ENCODE data around the gene TAS2R1. TPM values are rescaled to one million over a fixed set of nuclear protein-coding genes. Genes with fewer than 3 reads are reported as not detected.
A peak's percentile ranks its signal among the peaks of the same experiment; 100 is the strongest.
"Not testable (repeated sequence)": the region's sequence is repeated elsewhere in the genome, so short reads cannot be mapped to it uniquely, and the experiment has no call there.

Gene TAS2R1
- total RNA-seq, 1 experiment from 2014 or later: 0.82 TPM

GRCh38 chr5:9599391-9599790 is 30.8 kb downstream of the TAS2R1 start:
- H3K4me1 ChIP-seq: no peaks in the 10 kb centered on the region
- no peaks in the 10 kb centered on the region for H3K36me3 ChIP-seq (ENCODE audit: control insufficient read depth, insufficient read depth, low read length)
- H3K36me3 Mint-ChIP-seq (ENCODE audit: insufficient read depth, unreplicated experiment): no peaks in the 10 kb centered on the region
- CTCF ChIA-PET: no interaction called here
- H3K9me3 ChIP-seq: no peaks in the 10 kb centered on the region
- no peaks in the 10 kb centered on the region for H3K27me3 Mint-ChIP-seq (ENCODE audit: insufficient read depth, unreplicated experiment)
- BruUV-seq (replicated peaks): no TSS peak
- H3K9me3 Mint-ChIP-seq (ENCODE audit: unreplicated experiment): peaks cover 19% of the 10 kb centered on the region
- intact Hi-C loops (cut with micrococcal nuclease; ENCODE audit: unreplicated experiment): no loop called here
- no peak overlapping the region for H3K27ac Mint-ChIP-seq (ENCODE audit: unreplicated experiment)
- TF ChIP-seq, protein P1, sequence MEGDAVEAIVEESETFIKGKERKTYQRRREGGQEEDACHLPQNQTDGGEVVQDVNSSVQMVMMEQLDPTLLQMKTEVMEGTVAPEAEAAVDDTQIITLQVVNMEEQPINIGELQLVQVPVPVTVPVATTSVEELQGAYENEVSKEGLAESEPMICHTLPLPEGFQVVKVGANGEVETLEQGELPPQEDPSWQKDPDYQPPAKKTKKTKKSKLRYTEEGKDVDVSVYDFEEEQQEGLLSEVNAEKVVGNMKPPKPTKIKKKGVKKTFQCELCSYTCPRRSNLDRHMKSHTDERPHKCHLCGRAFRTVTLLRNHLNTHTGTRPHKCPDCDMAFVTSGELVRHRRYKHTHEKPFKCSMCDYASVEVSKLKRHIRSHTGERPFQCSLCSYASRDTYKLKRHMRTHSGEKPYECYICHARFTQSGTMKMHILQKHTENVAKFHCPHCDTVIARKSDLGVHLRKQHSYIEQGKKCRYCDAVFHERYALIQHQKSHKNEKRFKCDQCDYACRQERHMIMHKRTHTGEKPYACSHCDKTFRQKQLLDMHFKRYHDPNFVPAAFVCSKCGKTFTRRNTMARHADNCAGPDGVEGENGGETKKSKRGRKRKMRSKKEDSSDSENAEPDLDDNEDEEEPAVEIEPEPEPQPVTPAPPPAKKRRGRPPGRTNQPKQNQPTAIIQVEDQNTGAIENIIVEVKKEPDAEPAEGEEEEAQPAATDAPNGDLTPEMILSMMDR (IDR thresholded peaks at IDR 0.05; ENCODE audit: insufficient read depth in 1 of 2, low read depth in 1 of 2, low read length in 1 of 2, severe bottlenecking in 1 of 2, unreplicated experiment in 1 of 2): no peak
- no peak overlapping the region for H3K4me3 ChIP-seq (ENCODE audit: low read depth, low read length)
- H3K27me3 ChIP-seq (replicated peaks; ENCODE audit: control insufficient read depth, insufficient read depth, low read length): no peaks in the 10 kb centered on the region
- no peak for DNase-seq
- H3K4me1 Mint-ChIP-seq (ENCODE audit: low read depth, unreplicated experiment): peaks cover 7% of the 10 kb centered on the region
- POLR2A ChIA-PET: no interaction called here
- no peak overlapping the region for H3K4me3 Mint-ChIP-seq (ENCODE audit: unreplicated experiment)

DNA sequence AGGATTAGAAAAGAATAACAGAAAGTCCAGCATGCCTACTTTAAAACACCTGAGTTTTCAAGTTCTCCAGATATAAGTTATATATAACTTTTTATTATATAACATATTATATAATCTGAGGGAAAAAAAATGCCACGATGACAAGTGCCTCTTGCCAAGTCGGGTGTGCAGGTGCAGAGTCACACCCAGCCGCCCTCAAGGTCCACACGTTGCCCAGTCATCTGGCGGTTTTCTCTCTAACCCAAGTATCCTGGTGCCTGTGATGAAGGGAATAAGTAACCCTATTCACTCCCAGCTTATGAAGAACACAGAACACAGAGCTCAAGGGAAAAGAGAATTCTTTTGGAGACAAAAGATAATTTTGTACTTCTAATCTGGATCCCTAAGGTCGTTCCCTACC is 31.8 kb downstream of the TAS2R1 start:
- H3K27me3 Mint-ChIP-seq (ENCODE audit: insufficient read depth, unreplicated experiment); intact Hi-C loops (cut with micrococcal nuclease; ENCODE audit: unreplicated experiment); H3K27ac Mint-ChIP-seq (ENCODE audit: unreplicated experiment); H3K4me1 Mint-ChIP-seq (ENCODE audit: low read depth, unreplicated experiment); POLR2A ChIA-PET; H3K4me1 ChIP-seq; DNase-seq; H3K36me3 Mint-ChIP-seq (ENCODE audit: insufficient read depth, unreplicated experiment); H3K4me3 ChIP-seq (ENCODE audit: low read depth, low read length); H3K9me3 ChIP-seq; H3K36me3 ChIP-seq (ENCODE audit: control insufficient read depth, insufficient read depth, low read length); BruUV-seq (replicated peaks); H3K9me3 Mint-ChIP-seq (ENCODE audit: unreplicated experiment); H3K4me3 Mint-ChIP-seq (ENCODE audit: unreplicated experiment); CTCF ChIA-PET; H3K27me3 ChIP-seq (replicated peaks; ENCODE audit: control insufficient read depth, insufficient read depth, low read length): not testable (repeated sequence)

DNA sequence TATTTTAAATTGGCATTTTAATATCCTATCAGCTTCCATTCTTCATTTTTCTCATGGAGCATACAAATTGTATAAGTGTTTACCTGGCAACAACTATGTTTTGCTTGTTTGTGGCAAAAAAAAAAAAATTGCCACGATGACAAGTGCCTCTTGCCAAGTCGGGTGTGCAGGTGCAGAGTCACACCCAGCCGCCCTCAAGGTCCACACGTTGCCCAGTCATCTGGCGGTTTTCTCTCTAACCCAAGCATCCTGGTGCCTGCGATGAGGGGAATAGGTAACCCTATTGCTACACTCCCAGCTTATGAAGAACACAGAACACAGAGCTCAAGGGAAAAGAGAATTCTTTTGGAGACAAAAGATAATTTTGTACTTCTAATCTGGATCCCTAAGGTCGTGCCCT is 32.8 kb downstream of the TAS2R1 start:
- H3K9me3 ChIP-seq; H3K9me3 Mint-ChIP-seq (ENCODE audit: unreplicated experiment); H3K4me1 ChIP-seq; BruUV-seq (replicated peaks); DNase-seq; POLR2A ChIA-PET; H3K4me3 ChIP-seq (ENCODE audit: low read depth, low read length); intact Hi-C loops (cut with micrococcal nuclease; ENCODE audit: unreplicated experiment); H3K27me3 Mint-ChIP-seq (ENCODE audit: insufficient read depth, unreplicated experiment); H3K27me3 ChIP-seq (replicated peaks; ENCODE audit: control insufficient read depth, insufficient read depth, low read length); H3K36me3 Mint-ChIP-seq (ENCODE audit: insufficient read depth, unreplicated experiment); H3K4me3 Mint-ChIP-seq (ENCODE audit: unreplicated experiment); H3K4me1 Mint-ChIP-seq (ENCODE audit: low read depth, unreplicated experiment); H3K36me3 ChIP-seq (ENCODE audit: control insufficient read depth, insufficient read depth, low read length): not testable (repeated sequence)
- CTCF ChIA-PET: interaction anchor here (1.2 kb wide), 1 partner anchor 53 kb away, joined by 5 read pairs; no protein-coding TSS in a partner anchor
- H3K27ac Mint-ChIP-seq (ENCODE audit: unreplicated experiment): peak overlapping the region; percentile 1

DNA sequence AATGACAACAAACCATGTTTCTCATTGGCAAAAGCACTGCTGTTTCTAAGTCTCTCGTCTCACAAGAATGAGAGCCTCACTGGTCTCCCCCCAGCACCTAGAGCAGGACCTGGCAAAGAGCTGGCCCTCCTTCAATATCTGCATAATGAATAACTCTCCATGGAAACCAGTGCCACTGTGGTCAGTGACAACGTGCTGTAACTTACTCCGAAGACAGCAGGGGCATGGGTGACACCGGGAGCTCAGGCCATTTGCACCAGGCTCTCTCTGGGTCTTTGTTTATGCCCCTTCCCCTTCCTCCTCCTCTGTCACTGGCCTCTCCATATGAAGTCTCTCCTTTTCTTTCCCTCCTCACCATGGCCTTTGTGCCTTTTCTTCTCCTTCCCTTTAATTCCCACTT is 33.3 kb downstream of the TAS2R1 start:
- no peaks in the 10 kb centered on the region for H3K36me3 ChIP-seq (ENCODE audit: control insufficient read depth, insufficient read depth, low read length)
- no peak overlapping the region for H3K4me3 ChIP-seq (ENCODE audit: low read depth, low read length)
- H3K4me3 Mint-ChIP-seq (ENCODE audit: unreplicated experiment): no peak overlapping the region
- no peaks in the 10 kb centered on the region for H3K36me3 Mint-ChIP-seq (ENCODE audit: insufficient read depth, unreplicated experiment)
- H3K27me3 ChIP-seq (replicated peaks; ENCODE audit: control insufficient read depth, insufficient read depth, low read length): no peaks in the 10 kb centered on the region
- H3K27ac Mint-ChIP-seq (ENCODE audit: unreplicated experiment): peak overlapping the region; percentile 1
- no TSS peak for BruUV-seq (replicated peaks)
- no peaks in the 10 kb centered on the region for H3K9me3 ChIP-seq
- TF ChIP-seq, protein P1 (IDR thresholded peaks at IDR 0.05; ENCODE audit: insufficient read depth in 1 of 2, low read depth in 1 of 2, low read length in 1 of 2, severe bottlenecking in 1 of 2, unreplicated experiment in 1 of 2): no peak
- H3K4me1 Mint-ChIP-seq (ENCODE audit: low read depth, unreplicated experiment): peaks cover 7% of the 10 kb centered on the region
- ChIA-PET POLR2A (no interaction called here), CTCF (interaction anchor here (1.2 kb wide), 1 partner anchor 53 kb away, joined by 5 read pairs; no protein-coding TSS in a partner anchor)
- no peaks in the 10 kb centered on the region for H3K27me3 Mint-ChIP-seq (ENCODE audit: insufficient read depth, unreplicated experiment)
- no peak for DNase-seq
- H3K4me1 ChIP-seq: no peaks in the 10 kb centered on the region
- intact Hi-C loops (cut with micrococcal nuclease; ENCODE audit: unreplicated experiment): no loop called here
- peaks cover 6% of the 10 kb centered on the region for H3K9me3 Mint-ChIP-seq (ENCODE audit: unreplicated experiment)
